ENCODE measurements around the gene CPT1C.
"Not testable (repeated sequence)": the region's sequence is repeated elsewhere in the genome, so short reads cannot be mapped to it uniquely, and the experiment has no call there.

The CPT1C gene

DNA sequence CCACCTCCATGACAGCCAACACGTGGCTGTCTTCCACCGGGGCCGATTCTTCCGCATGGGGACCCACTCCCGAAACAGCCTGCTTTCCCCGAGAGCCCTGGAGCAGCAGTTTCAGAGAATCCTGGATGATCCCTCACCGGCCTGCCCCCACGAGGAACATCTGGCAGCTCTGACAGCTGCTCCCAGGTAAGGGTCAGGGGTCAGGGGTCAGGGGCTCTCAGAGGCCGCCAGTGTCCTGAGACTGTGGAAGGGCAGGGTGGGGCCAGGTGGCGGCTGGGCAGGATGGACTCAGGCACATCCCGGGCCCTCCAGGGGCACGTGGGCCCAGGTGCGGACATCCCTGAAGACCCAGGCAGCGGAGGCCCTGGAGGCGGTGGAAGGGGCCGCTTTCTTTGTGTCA is 15.0 kb downstream of the CPT1C start:
- DNase-seq, result no peak

DNA sequence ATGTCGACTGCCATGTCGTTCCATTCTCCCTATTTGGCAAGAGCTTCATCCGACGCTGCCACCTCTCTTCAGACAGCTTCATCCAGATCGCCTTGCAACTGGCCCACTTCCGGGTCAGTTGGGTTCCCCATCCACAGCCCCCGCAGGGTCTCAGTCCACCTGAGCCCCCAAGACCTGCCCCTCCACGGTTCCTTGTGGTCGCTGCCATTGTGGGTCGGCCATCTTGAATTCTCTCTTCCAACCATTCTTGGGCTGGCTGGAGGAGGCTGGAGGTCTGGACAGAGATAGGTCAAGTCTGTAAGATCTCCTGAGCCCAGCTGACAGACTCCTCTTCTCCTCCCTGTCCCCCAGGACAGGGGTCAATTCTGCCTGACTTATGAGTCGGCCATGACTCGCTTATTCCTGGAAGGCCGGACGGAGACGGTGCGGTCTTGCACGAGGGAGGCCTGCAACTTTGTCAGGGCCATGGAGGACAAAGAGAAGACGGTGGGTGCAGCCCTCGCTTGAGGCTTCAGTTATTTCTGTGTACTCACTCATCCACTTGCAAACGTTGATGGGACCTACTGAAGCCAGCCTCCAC is 19.5 kb downstream of the CPT1C start:
- DNase-seq, result no peak

DNA sequence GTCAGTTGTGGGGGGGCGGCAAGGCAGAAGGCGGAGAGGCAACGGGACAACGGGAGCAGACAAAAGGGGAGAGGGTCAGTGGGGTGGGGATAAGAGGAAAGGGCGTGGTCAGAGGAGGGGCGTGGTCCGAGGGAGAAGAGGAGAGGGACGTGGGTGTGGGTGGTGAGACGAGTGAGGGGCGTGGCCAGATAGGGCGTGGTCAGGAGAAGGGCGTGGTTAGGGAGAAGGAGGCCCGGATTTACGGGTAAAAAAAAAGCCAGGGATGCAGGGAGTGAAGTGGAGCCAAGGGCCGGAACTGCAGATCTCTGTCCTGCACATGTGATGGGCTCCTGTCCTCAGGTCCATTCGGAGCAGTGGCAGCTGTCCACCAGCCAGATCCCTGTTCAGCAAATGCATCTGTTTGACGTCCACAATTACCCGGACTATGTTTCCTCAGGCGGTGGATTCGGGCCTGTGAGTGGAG is 21.5 kb downstream of the CPT1C start:
- DNase-seq, result no peak

DNA sequence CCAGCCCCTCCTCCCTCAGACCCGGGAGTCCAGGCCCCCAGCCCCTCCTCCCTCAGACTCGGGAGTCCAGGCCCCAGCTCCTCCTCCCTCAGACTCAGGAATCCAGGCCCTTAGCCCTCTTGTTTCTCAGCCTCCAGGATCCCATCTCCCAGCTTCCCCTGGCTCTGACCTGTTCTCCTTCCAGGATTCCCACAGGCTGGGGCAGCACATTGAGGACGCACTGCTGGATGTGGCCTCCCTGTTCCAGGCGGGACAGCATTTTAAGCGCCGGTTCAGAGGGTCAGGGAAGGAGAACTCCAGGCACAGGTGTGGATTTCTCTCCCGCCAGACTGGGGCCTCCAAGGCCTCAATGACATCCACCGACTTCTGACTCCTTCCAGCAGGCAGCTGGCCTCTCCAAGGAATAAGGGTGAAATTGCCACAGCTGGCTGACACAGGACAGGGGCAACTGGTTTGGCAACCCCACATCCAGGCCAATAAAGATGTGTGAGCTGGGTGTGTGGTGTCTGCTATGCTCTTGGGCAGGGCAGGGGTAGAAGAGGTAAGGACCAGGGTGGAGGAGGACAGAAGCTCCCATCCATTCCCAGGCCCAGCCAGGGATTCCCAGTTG is 22.4 kb downstream of the CPT1C start:
- no peak for DNase-seq

DNA sequence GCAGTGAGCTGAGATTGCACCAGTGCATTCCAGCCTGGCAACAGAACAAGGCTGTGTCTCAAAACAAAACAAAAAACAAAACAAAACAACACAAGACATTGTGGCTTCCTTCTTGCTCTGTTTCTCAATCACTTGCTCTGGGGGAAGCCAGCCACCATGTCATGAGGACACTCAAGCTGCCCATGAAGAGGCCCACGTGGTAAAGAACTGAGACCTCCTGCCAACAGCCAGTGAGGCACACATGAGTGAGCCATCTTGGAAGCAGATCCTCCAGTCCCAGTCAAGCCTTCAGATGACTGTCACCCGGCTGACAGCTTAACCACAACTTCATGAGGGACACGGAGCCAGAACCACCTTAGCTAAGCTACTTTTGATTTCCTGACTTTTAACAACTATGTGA is 25.2 kb downstream of the CPT1C start:
- DNase-seq, result no peak

DNA sequence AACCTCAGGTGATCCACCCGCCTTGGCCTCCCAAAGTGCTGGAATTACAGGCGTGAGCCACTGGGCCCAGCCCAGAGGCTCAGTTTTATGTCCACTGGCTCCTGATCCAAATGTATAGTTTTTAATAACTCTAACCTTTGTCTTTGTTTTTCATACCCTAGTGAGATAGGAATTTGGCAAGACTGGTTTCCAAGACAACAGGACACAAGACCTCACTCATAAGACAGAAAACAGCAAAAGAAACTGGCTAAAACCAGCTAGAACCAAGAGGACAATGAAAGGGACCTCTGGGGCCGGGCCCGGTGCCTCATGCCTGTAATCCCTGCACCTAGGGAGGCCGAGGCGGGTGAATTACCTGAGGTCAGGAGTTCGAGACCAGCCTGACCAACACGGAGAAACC is 27.6 kb downstream of the CPT1C start:
- no peak for DNase-seq

DNA sequence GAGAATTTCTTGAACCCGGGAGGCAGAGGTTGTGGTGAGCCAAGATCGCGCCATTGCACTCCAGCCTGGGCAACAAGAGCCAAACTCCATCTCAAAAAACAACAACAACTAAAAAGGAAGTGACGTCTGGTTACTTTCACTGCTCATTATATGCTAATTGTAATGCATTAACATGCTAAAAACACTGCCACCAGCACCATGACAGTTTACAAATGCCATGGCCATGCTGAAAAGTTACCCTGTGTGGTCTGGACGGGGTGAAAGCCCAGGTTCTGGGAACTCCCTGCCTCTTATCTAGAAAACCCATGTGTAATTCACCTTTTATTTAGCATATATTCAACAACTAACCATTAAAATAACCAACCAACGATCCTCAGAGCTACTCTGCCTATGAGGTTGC is 28.1 kb downstream of the CPT1C start:
- no peak for DNase-seq

DNA sequence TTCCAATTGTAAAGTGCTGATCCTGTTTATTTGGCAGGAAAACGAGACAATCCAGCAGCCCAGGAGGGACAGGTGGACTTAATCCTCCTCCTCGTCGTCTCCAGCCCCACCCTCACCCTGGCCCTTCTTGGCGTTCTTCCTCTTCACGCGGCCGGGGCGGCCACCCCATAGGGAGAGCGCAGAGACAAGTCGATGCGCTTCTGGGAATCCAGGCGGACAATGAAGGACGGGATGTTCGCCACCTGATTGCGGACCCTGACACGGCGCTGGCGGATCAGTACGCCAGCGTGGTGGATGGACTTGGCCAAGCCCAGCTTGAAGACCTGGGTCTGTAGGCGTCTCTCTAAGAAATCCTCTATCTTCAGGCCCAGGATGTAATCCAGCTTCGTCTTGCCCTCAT is 28.5 kb downstream of the CPT1C start:
- DNase-seq, result not testable (repeated sequence)

DNA sequence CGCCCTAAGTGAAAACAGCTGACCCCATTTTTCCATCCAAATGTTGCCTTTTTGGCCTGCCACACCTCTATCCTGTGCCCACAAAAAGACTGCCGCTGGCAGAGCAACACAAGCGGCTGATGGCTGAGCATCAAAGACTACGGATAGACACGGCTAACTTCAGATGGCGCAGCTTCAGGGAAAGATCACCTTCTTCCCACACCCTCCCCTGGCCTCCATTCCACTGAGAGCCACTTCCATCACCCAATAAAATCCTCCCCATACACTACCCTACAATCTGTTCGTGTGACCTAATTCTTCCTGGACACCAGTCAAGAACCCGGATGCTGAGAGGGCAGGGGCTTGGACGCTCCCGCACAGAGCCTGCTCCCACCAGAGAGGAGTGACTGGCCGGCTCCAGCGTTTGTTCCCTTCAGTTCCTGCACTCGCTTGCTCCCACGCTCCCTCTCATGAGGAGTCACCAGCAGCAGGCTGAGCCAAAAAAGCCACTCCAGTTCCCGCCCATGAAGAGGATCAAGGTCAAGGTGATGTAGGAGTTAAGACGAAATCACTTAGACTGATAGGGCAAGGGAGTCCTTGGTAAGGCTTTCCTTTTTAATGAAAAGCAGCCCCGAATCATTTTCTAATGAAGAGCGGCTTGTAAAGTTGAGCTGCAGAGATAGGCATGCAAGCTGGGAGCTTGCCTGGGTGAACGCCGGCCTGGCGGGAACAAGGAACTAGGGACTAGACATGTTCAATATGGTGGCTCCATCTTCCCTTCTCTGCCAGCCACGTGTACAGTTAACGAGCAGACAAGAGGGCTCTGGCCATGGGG is 36.5 kb downstream of the CPT1C start:
- DNase-seq, result no peak

DNA sequence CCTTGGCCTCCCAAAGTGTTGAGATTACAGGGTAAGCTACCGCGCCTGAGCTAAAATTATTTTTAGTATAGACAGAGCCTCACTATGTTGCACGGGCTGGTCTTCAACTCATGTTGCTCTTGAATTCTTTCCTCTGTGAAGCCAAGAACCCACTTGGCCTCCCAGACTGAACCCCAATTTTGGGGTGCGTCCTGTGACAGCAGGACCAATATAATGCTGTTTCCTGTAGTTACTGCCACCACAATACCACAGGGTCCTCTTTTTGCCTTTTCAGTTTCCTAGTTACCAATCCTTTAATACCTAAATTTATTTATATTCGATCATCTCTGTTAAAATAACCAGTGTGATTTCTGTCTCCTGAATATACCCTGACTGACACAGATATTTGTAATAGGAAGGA is 39.2 kb downstream of the CPT1C start:
- no peak for DNase-seq

DNA sequence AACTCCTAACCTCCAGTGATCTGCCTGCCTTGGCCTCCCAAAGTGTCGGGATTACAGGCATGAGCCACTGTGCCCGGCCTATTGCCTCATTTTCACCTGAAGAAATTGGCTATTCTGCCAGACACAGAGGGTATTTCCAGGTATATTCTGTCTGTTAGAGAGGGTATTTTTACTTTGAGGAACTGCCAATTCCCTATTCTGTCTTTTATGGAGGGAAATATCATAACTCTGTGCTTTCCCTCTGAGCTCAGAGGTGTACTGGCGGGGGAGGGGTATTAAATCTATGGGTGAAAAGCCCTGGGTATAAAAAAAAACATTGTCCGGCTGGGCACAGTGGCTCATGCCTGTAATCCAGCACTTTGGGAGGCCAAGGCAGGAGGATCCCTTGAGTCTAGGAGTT is 47.4 kb downstream of the CPT1C start:
- DNase-seq, result no peak

DNA sequence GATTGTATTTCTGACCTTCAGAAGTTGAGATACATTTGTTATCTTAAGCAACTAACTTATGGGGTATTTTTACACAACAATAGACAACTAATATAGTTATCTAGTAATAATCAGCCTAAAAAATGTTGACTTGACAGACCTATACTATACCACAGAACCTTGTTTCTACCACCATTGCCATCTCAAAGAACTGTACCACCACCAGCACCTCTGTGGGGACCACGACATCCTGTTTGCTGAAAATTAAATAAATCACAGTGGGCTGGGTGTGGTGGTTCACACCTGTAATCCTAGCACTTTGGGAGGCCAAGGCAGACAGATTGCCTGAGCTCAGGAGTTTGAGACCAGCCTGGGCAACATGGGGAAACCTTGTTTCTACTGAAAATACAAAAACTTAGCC is 48.2 kb downstream of the CPT1C start:
- DNase-seq, result no peak

DNA sequence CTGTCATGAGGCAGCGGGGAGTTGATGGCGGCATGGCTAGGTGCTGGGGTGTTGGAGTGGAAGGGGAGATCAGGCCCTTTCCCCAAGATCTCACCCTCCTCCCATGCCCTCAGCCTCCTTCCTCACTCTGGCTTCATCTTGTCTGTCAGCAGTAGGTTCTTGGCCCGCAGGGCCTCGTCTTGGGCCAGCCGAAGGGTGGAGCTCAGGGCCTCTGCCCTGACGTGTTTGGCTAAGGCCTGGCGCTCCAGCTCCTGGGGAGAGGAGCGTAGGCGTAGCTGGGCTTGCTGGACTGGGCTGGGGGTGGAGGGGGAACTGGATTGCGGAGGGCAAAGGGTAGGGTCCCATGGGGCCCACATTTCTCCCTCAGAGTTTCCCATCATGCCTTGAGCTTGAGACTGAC is 49.0 kb downstream of the CPT1C start:
- DNase-seq, result no peak

DNA sequence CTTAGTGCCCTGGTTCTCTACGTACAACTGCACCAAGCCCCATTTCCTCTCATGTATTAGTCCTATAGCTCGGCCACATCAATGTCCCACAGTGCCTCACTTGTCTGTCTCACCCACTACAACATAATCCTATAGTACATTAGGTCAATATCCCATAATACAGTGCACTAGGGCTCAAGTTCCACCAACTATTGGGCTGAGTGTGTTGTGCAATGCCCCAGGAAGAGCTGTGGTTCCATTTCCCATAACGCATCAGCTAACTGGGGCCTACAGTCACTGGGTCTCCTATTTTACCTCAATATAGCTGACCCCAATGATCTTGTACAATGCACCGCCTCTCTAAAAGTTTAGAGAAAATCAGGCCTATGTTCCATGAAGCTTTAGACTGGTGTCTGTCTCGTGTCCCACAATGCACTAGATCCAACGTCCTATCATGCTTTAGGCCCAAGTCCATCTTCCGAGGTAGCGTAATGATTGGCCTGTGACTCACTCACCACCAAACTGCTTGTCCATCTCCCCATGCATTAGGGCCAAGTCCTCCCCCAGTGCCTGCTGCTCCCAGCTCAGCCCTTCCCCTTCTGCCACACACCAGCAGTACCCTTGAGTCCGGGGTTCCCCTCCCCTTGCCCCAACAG is 50.4 kb downstream of the CPT1C start:
- DNase-seq, result no peak

DNA sequence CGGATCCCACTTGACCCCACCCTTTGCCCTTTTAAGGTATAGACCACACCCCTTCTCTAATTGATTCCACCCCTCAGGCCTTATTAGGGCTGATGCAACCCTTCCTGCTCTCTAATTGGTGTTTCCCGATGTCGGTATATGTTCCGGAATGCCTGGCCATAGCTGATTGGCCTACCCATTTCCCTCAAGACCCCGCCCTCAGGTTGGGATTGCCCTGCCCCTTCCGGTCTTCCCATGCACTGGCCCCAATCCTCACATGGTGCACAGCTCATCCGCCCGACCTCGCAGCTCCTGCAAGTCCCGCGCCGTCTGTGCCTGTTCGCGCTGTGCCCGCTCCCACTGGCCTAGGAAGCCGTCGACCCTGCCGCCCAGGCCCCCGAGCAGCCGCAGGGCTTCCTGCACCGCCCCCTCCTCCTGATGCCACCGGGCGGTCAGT is 54.0 kb downstream of the CPT1C start:
- DNase-seq, result no peak

DNA sequence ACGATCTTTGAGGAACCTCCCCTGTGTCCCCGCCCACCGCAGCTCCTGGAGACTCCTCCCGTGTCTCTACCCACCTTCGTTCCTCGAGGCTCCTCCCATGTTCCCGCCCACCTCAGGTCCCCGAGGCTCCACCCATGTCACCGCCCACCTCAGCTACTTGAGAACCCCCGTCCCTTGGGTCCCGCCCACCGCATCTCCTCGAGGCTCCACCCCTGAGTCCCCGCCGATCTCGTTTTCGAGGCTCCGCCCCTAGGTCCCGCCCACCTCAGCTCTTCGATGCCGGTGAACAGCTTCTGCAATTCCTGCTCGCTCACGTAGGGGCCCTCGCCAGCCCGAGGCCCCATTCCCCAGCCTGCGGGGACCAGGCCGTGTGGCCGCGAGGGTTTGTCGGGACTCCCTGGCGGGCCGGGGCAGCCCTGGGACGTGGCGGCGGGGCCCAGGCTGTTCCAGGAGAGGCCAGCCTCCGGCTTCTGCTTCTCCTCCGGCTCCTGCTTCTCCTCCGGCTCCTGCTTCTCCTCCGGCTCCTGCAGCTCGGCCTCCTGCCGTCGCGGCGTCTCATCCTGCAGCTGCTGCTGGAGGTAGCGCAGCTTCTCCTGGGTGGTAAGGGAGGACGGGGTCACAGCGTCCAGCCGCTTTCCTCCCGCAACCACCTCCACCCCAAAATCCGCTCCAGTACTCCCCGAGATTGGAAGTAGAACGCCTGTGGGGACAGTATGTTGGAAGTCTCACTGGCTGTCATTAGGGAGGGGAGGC is 55.5 kb downstream of the CPT1C start:
- no peak for DNase-seq

DNA sequence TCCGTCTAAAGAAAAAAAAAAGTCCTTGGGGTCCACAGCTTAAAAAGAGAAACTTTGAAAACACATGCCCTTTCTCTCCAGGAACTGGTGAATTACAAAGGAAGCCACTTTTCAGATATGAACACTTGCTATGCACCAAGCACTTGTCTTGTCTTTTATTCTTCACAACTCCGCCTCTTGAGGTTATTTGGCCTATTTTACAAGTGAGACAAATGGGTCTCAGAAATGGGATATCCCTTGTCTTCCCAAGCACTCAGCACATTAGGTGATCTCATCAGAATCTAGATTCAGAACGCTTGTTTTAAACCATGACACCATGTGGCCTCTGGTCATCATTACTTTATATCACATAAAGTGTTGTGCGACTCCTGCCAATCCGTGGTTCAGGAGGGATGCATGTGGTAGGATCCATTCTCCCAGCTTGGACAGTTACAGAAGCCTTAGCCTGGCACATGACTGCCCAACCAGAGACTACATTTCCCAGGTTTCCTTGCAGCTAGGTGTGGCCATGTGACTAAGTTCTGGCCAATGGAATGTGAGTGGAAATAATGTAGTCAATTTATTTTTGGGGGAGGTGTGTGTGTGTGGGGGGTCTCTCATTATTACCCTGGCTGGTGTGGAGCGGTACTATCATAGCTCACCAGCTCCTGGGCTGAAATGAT is 58.3 kb downstream of the CPT1C start:
- DNase-seq, result no peak

DNA sequence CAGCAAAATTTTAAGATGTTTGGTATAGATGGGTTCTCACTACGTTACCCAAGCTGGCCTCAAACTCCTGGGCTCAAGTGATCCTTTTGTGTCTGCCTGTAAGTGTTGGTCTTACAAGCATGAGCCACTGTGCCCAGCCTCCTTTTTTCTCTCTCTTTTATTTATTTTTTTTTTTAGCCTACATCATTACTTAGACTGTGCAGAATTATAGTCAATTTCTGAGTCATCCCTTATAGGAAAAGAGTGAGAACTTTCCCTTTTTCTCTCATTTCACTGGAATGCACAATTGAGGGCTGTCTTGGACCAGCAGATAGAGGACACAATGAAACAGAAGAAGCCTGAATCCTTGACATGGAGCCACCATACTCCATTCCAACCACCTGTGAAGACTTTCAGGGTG is 58.9 kb downstream of the CPT1C start:
- no peak for DNase-seq

DNA sequence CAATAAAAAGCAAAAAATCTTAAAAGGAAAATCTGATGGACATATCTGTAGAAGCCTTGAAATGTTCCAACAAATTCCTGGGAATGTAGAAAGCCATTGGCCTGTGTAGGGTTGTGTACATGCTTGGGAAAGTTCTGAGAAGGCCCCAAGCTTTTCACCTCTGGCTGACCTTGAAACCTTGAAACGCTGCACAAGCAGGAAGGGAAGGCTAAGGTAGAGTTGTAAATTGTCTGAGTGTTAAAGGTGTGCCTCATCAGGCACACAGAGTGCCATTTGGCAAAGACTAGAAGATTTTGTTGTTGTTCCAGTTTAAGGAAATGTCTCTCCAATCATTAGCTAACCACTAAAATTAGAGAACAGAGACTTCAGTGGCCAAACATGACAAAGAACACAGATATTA is 61.8 kb downstream of the CPT1C start:
- no peak for DNase-seq

DNA sequence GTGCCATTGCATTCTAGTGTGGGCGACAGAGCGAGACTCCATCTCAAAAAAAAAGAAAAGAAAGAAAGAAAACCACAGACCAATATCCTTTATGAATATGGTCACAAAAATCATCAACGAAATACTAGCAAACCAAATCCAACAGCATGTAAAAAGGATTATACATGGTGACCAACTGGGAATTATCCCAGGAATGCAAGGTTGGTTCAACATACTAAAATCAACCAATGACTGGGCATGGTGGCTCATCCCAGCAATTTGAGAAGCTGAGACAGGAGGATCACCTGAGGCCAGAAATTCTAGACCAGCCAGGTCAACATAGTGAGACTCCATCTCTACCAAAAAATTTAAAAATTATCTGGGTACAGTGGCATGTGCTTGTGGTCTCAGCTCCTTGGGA is 65.0 kb downstream of the CPT1C start:
- DNase-seq, result no peak

DNA sequence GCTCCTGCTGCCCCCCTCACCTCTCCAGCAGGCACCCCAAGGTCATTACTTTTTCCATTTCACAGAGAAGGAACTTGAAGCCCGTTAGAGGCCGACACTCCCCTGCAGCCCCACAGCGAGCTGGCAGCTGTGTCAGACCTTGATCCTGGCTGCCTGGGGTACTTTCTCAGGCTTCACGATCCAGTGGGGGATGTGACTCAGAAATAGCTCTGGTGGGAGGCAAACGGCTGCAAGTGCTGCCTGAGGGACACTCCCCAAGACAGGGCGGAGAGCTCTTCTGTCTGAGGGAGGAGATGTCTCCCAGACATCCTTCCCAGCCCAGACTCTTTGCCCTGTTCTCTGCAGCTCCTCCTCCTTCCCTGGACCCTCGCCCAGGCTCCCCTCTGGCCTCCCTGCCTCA is 67.4 kb downstream of the CPT1C start:
- DNase-seq, result no peak

DNA sequence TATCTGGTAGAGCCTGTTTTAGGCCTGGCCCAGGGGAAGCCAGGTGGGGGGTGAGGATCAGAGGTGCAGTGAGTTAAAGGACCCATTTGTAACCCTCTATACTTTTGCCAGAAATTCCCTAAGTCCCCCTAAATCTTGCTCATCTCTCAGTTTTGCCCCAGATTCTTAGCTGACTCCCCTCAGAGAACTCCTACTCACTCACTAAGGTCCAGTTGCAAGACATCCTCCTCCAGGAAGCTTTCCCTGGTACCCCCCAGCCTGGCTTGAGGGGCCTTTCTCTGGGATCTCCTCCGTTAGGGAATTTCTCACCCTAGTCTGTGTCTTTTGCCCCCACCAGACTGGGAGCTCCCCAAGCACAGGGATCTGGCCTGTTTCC is 70.3 kb downstream of the CPT1C start:
- DNase-seq, result no peak

Measured in right kidney (tissue), 1 donor.